SH-SY5Y (cell line): ENCODE measurements around the gene CAMK1G.

Experiments
- GATA2 ChIP-seq: IDR thresholded peaks from 2 replicates; pipeline ENCODE4 v1.6.1; 2011; ENCODE audit warnings: mild to moderate bottlenecking, low read depth, low read length
- GATA3 ChIP-seq: IDR thresholded peaks from 2 replicates; pipeline ENCODE4 v1.6.1; 2011; ENCODE audit warnings: low read depth, mild to moderate bottlenecking, low read length, moderate library complexity

GRCh38 chr1:209545423-209545822 lies 38.1 kb upstream of the CAMK1G start:
- TF ChIP-seq GATA2 (no peak), GATA3 (no peak)
